Effector memory CD8-positive, alpha-beta T cell (primary cell): ENCODE data around the gene ACIN1.
"Not testable (repeated sequence)": the region's sequence is repeated elsewhere in the genome, so short reads cannot be mapped to it uniquely, and the experiment has no call there.

Experiments
- ATAC-seq: fragments of 150-1000 bp; cut with Tn5 transposase; replicated peaks from 2 replicates; pipeline ENCODE4 v1.10.0; 2021; ENCODE audit warnings: mild to moderate bottlenecking, moderate library complexity
- DNase-seq, 3 experiments: peaks; one replicate each; pipeline ENCODE4 v3.0.0; 2021
- H3K27ac Mint-ChIP-seq, 2 donors: one replicate each; pipeline ENCODE4 v1.8.0; 2022; ENCODE audit warnings: mild to moderate bottlenecking in 2 of 2, mixed read lengths in 2 of 2, moderate library complexity in 2 of 2
- H3K27me3 Mint-ChIP-seq, 2 donors: one replicate each; pipeline ENCODE4 v1.8.0; 2022; ENCODE audit warnings: mixed read lengths in 2 of 2
- H3K36me3 Mint-ChIP-seq: one replicate; pipeline ENCODE4 v1.8.0; 2022; ENCODE audit warnings: mild to moderate bottlenecking, moderate library complexity, mixed read lengths; ENCODE audit not compliant: insufficient read depth
- H3K4me1 Mint-ChIP-seq, 2 donors: one replicate each; pipeline ENCODE4 v1.8.0; 2022; ENCODE audit warnings: low read depth in 2 of 2, mixed read lengths in 2 of 2
- H3K4me3 Mint-ChIP-seq, 2 donors: one replicate each; pipeline ENCODE4 v1.8.0; 2022; ENCODE audit warnings: mild to moderate bottlenecking in 2 of 2, mixed read lengths in 2 of 2, moderate library complexity in 2 of 2
- H3K9me3 Mint-ChIP-seq, 2 donors: one replicate each; pipeline ENCODE4 v1.8.0; 2022; ENCODE audit warnings: mixed read lengths in 2 of 2

Gene ACIN1

GRCh38 chr14:23108169-23108568 is 13.2 kb upstream of the ACIN1 start:
- H3K36me3 Mint-ChIP-seq, ATAC-seq, H3K9me3 Mint-ChIP-seq, DNase-seq, H3K4me3 Mint-ChIP-seq, H3K27ac Mint-ChIP-seq, H3K4me1 Mint-ChIP-seq: not testable (repeated sequence)
- H3K27me3 Mint-ChIP-seq = peaks cover 9 to 15% of the 10 kb centered on the region in 2 donors

- not testable (repeated sequence) for H3K9me3 Mint-ChIP-seq, H3K4me1 Mint-ChIP-seq, ATAC-seq, H3K36me3 Mint-ChIP-seq, DNase-seq, H3K27ac Mint-ChIP-seq, H3K4me3 Mint-ChIP-seq
- H3K27me3 Mint-ChIP-seq = peaks cover 9 to 15% of the 10 kb centered on the region in 2 donors
These were observed 12.7 kb upstream of the ACIN1 start for GRCh38 chr14:23107620-23108019.

GRCh38 chr14:23106747-23107045 is 11.8 kb upstream of the ACIN1 start:
- H3K4me3 Mint-ChIP-seq = no peak overlapping the region
- DNase-seq = no peak
- no peaks in the 10 kb centered on the region for H3K4me1 Mint-ChIP-seq
- H3K27ac Mint-ChIP-seq = no peak overlapping the region
- peaks cover 9 to 15% of the 10 kb centered on the region in 2 donors for H3K27me3 Mint-ChIP-seq
- ATAC-seq = no peak
- no peaks in the 10 kb centered on the region for H3K36me3 Mint-ChIP-seq
- no peaks in the 10 kb centered on the region for H3K9me3 Mint-ChIP-seq

- Mint-ChIP-seq H3K27me3 (peaks cover 9 to 15% of the 10 kb centered on the region in 2 donors), H3K4me1 (no peaks in the 10 kb centered on the region), H3K9me3 (no peaks in the 10 kb centered on the region), H3K4me3 (no peak overlapping the region), H3K36me3 (no peaks in the 10 kb centered on the region), H3K27ac (no peak overlapping the region)
- DNase-seq = no peak
- no peak for ATAC-seq
These were observed 10.4 kb upstream of the ACIN1 start for GRCh38 chr14:23105348-23105824.

- Mint-ChIP-seq H3K36me3 (peaks cover 3% of the 10 kb centered on the region), H3K9me3 (no peaks in the 10 kb centered on the region), H3K27me3 (peaks cover 9 to 15% of the 10 kb centered on the region in 2 donors), H3K4me1 (peaks cover 0 to under 1% of the 10 kb centered on the region in 2 donors), H3K27ac (no peak within 1 kb of the TSS), H3K4me3 (no peak within 1 kb of the TSS)
- ATAC-seq = no peak
- DNase-seq = no peak
These were observed 9.8 kb upstream of the ACIN1 start, which contains the start of gene CIROP for GRCh38 chr14:23104591-23105347. Gene CIROP, minus strand, starts transcription at chr14:23104989. Its CDS starts 69 bp downstream, at chr14:23104920.

- no peak for DNase-seq
- Mint-ChIP-seq H3K4me1 (peaks cover 0 to 4% of the 10 kb centered on the region in 2 donors), H3K9me3 (no peaks in the 10 kb centered on the region), H3K4me3 (no peak overlapping the region), H3K27ac (no peak overlapping the region), H3K27me3 (peaks cover 9 to 15% of the 10 kb centered on the region in 2 donors), H3K36me3 (peaks cover 4% of the 10 kb centered on the region)
- ATAC-seq = no peak
These were observed 9.2 kb upstream of the ACIN1 start for GRCh38 chr14:23104070-23104590.

GRCh38 chr14:23103581-23103980 is 8.6 kb upstream of the ACIN1 start:
- Mint-ChIP-seq H3K4me3 (no peak overlapping the region), H3K27ac (no peak overlapping the region), H3K9me3 (no peaks in the 10 kb centered on the region), H3K4me1 (peaks cover 0 to 5% of the 10 kb centered on the region in 2 donors), H3K36me3 (peaks cover 4% of the 10 kb centered on the region), H3K27me3 (peaks cover 9 to 15% of the 10 kb centered on the region in 2 donors)
- DNase-seq (no peak), ATAC-seq (no peak)

GRCh38 chr14:23102801-23103200 is 7.9 kb upstream of the ACIN1 start:
- ATAC-seq = no peak
- Mint-ChIP-seq H3K4me1 (peaks cover 0 to 5% of the 10 kb centered on the region in 2 donors), H3K4me3 (no peak overlapping the region), H3K36me3 (peaks cover 7% of the 10 kb centered on the region), H3K27ac (no peak overlapping the region), H3K27me3 (peaks cover 9 to 15% of the 10 kb centered on the region in 2 donors), H3K9me3 (no peaks in the 10 kb centered on the region)
- no peak for DNase-seq

GRCh38 chr14:23101986-23102625 is 7.2 kb upstream of the ACIN1 start:
- Mint-ChIP-seq H3K4me3 (no peak overlapping the region), H3K4me1 (peaks cover 6% of the 10 kb centered on the region in 2 donors), H3K27me3 (peaks cover 9 to 15% of the 10 kb centered on the region in 2 donors), H3K36me3 (peaks cover 7% of the 10 kb centered on the region), H3K27ac (no peak overlapping the region), H3K9me3 (no peaks in the 10 kb centered on the region)
- no peak for ATAC-seq
- no peak for DNase-seq

- Mint-ChIP-seq H3K36me3 (peaks cover 7% of the 10 kb centered on the region), H3K27me3 (peaks cover 9 to 15% of the 10 kb centered on the region in 2 donors), H3K4me3 (no peak overlapping the region), H3K9me3 (no peaks in the 10 kb centered on the region), H3K4me1 (peaks cover 13 to 14% of the 10 kb centered on the region in 2 donors), H3K27ac (no peak overlapping the region)
- no peak for ATAC-seq
- DNase-seq = no peak
These were observed 6.5 kb upstream of the ACIN1 start for GRCh38 chr14:23101213-23101970.

- ATAC-seq = no peak
- Mint-ChIP-seq H3K27ac (peak overlapping the region in 1 of 2 donors; percentile 3), H3K4me3 (no peak overlapping the region), H3K27me3 (peaks cover 0 to 4% of the 10 kb centered on the region in 2 donors), H3K9me3 (no peaks in the 10 kb centered on the region), H3K4me1 (peaks cover 13 to 14% of the 10 kb centered on the region in 2 donors), H3K36me3 (peaks cover 7% of the 10 kb centered on the region)
- DNase-seq = no peak
These were observed 4.4 kb upstream of the ACIN1 start for GRCh38 chr14:23099212-23099861.

- H3K4me3 Mint-ChIP-seq = no peak overlapping the region
- peaks cover 20 to 23% of the 10 kb centered on the region in 2 donors for H3K4me1 Mint-ChIP-seq
- no peak overlapping the region for H3K27ac Mint-ChIP-seq
These were observed 2.9 kb upstream of the ACIN1 start for GRCh38 chr14:23097786-23098185.

More at GRCh38 chr14:23097786-23098185, 2.9 kb upstream of the ACIN1 start:
- DNase-seq = no peak
- H3K36me3 Mint-ChIP-seq = peaks cover 7% of the 10 kb centered on the region
- H3K27me3 Mint-ChIP-seq = no peaks in the 10 kb centered on the region
- no peak for ATAC-seq
- H3K9me3 Mint-ChIP-seq = no peaks in the 10 kb centered on the region
